ENCODE measurements around the gene STK10.

STK10 gene

GRCh38 chr5:172086194-172086975, 101.6 kb downstream of the STK10 start (continued):
- TF ChIP-seq TSHZ2 (CRISPR knock-in tag; IDR thresholded peaks at IDR 0.05): no peak
- TF ChIP-seq ZC3H10 (CRISPR knock-in tag; IDR thresholded peaks at IDR 0.05): no peak
- TF ChIP-seq ZNF8 (CRISPR knock-in tag; IDR thresholded peaks at IDR 0.05): no peak
- no peak for TF ChIP-seq ZNF70 (CRISPR knock-in tag; IDR thresholded peaks at IDR 0.05)
- TF ChIP-seq CSDC2 (CRISPR knock-in tag; IDR thresholded peaks at IDR 0.05): no peak
- TF ChIP-seq POU6F1 (CRISPR knock-in tag; IDR thresholded peaks at IDR 0.05; ENCODE audit: borderline replicate concordance, low read depth): no peak
- TF ChIP-seq SNAI2 (CRISPR knock-in tag; IDR thresholded peaks at IDR 0.05): no peak

DNA sequence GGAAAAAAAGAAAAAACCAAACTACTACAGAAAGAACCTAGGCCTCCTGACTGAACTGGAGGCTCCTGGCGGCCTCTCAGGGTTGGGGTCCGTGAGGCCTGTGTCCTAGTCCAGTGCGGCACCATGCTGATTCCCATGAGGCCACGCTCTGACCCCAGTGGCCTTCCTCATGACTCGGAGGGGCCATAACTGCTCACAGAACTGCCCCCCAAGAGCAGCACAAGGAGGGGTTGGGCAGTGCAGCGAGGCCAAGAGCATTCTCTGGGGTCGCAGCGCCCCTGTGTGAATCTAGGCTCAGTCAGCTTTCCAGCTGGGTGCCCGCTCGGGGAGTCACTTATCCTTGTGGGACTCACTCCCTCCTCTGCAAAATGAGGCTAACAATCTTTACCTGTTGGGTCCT, 102.3 kb downstream of the STK10 start:
- no peak for TF ChIP-seq POU6F1 (CRISPR knock-in tag; IDR thresholded peaks at IDR 0.05; ENCODE audit: borderline replicate concordance, low read depth)
- TF ChIP-seq, protein P1, sequence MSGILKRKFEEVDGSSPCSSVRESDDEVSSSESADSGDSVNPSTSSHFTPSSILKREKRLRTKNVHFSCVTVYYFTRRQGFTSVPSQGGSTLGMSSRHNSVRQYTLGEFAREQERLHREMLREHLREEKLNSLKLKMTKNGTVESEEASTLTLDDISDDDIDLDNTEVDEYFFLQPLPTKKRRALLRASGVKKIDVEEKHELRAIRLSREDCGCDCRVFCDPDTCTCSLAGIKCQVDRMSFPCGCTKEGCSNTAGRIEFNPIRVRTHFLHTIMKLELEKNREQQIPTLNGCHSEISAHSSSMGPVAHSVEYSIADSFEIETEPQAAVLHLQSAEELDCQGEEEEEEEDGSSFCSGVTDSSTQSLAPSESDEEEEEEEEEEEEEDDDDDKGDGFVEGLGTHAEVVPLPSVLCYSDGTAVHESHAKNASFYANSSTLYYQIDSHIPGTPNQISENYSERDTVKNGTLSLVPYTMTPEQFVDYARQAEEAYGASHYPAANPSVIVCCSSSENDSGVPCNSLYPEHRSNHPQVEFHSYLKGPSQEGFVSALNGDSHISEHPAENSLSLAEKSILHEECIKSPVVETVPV (CRISPR knock-in tag; IDR thresholded peaks at IDR 0.05): no peak
- TF ChIP-seq ESRRG (CRISPR knock-in tag; IDR thresholded peaks at IDR 0.05): no peak
- no peak for TF ChIP-seq OSR1 (CRISPR knock-in tag; IDR thresholded peaks at IDR 0.05)
- TF ChIP-seq ZC3H10 (CRISPR knock-in tag; IDR thresholded peaks at IDR 0.05): no peak
- TF ChIP-seq PATZ1 (CRISPR knock-in tag; IDR thresholded peaks at IDR 0.05; ENCODE audit: borderline replicate concordance): no peak
- no peak for TF ChIP-seq GLIS3 (CRISPR knock-in tag; IDR thresholded peaks at IDR 0.05)
- TF ChIP-seq ZNF8 (CRISPR knock-in tag; IDR thresholded peaks at IDR 0.05): no peak
- no peak for TF ChIP-seq ZFP30 (CRISPR knock-in tag; IDR thresholded peaks at IDR 0.05)
- no peak for TF ChIP-seq ZNF565 (CRISPR knock-in tag; conservative IDR thresholded peaks at IDR 0.05; ENCODE audit: low read depth)
- no peak for TF ChIP-seq CSDC2 (CRISPR knock-in tag; IDR thresholded peaks at IDR 0.05)
- no peak for TF ChIP-seq ZNF70 (CRISPR knock-in tag; IDR thresholded peaks at IDR 0.05)
- no peak for TF ChIP-seq TSHZ2 (CRISPR knock-in tag; IDR thresholded peaks at IDR 0.05)
- TF ChIP-seq PPARA (CRISPR knock-in tag; IDR thresholded peaks at IDR 0.05; ENCODE audit: borderline replicate concordance): no peak
- TF ChIP-seq RARB (CRISPR knock-in tag; IDR thresholded peaks at IDR 0.05): no peak
- no peak for TF ChIP-seq TCF4 (CRISPR knock-in tag; IDR thresholded peaks at IDR 0.05; ENCODE audit: borderline replicate concordance)
- no peak for ATAC-seq
